ENCODE results near the gene GKN1.

The GKN1 gene

GRCh38 chr2:69026691-69027459 is 52.4 kb downstream of the GKN1 start:
- no peak overlapping the region for H3K4me3 ChIP-seq (ENCODE audit: low read depth, low read length)
- no peak for TF ChIP-seq CTCF (IDR thresholded peaks at IDR 0.05; ENCODE audit: insufficient read depth, low read depth, low read length, missing control alignments)
- no peak for DNase-seq (ENCODE audit: low read depth)
